OCI-LY7 (cell line): Measurements from ENCODE around the gene MLKL. TPM values are rescaled to one million over a fixed set of nuclear protein-coding genes. Genes with fewer than 3 reads are reported as not detected.
A peak's percentile ranks its signal among the peaks of the same experiment; 100 is the strongest.

ENCODE experiments used
- BruUV-seq: library from RNA; stranded (reverse); fragments of 400-500 nt; replicated peaks from 2 replicates; lab custom pipeline; 2021; lab: Mats Ljungman, UMichigan
- CTCF ChIA-PET: fragments of 300-600 bp; sonication (Branson Sonifier 250); formaldehyde crosslinking; loops from one replicate; lab custom pipeline; 2022; ENCODE audit warnings: antibody characterized with exemption; ENCODE audit not compliant: unreplicated experiment; lab: Charles Lee
- POLR2A ChIA-PET: fragments of 300-600 bp; sonication (Branson Sonifier 250); formaldehyde crosslinking; loops from one replicate; lab custom pipeline; 2022; ENCODE audit warnings: antibody characterized with exemption; lab: Charles Lee
- DNase-seq: peaks from one replicate; pipeline ENCODE4 v3.0.0-alpha.2; 2015; ENCODE audit warnings: low spot score
- H2AFZ ChIP-seq: fragments of 200-600 bp; sonication (generic), shearing (Covaris generic); 2 replicates; pipeline ENCODE4 v1.6.1; 2014; ENCODE audit warnings: mild to moderate bottlenecking, antibody characterized with exemption, low read length, moderate library complexity
- H3K27ac ChIP-seq: fragments of 200-600 bp; sonication (generic); 2 replicates; pipeline ENCODE4 v1.5.1; 2014; ENCODE audit warnings: mixed run types, low read depth, mild to moderate bottlenecking, moderate library complexity, low read length, inconsistent platforms; ENCODE audit not compliant: poor library complexity, severe bottlenecking
- H3K36me3 ChIP-seq: fragments of 200-600 bp; sonication (generic); 2 replicates; pipeline ENCODE4 v1.6.1; 2014; ENCODE audit warnings: mild to moderate bottlenecking, antibody characterized with exemption, low read length, moderate library complexity, mixed read lengths; ENCODE audit not compliant: insufficient read depth
- H3K4me1 ChIP-seq: fragments of 200-600 bp; sonication (generic); 2 replicates; pipeline ENCODE4 v1.5.1; 2014; ENCODE audit warnings: mild to moderate bottlenecking, low read length; ENCODE audit not compliant: insufficient read depth, poor library complexity, severe bottlenecking
- H3K4me2 ChIP-seq: fragments of 200-600 bp; sonication (generic); 2 replicates; pipeline ENCODE4 v1.6.1; 2014; ENCODE audit warnings: mild to moderate bottlenecking, low read length
- H3K4me3 ChIP-seq: fragments of 200-600 bp; sonication (generic); 2 replicates; pipeline ENCODE4 v1.5.1; 2014; ENCODE audit warnings: mild to moderate bottlenecking, low read depth, low read length; ENCODE audit not compliant: poor library complexity, severe bottlenecking
- H3K79me2 ChIP-seq: fragments of 200-600 bp; sonication (generic); 2 replicates; pipeline ENCODE4 v1.6.1; 2016; ENCODE audit warnings: low read depth, mild to moderate bottlenecking, low read length, moderate library complexity, mixed read lengths; ENCODE audit not compliant: insufficient read depth
- H3K9me2 ChIP-seq: fragments of 200-600 bp; sonication (generic); 2 replicates; pipeline ENCODE4 v1.6.1; 2016; ENCODE audit warnings: mild to moderate bottlenecking, low read length, mixed read lengths; ENCODE audit not compliant: insufficient read depth
- H3K9me3 ChIP-seq: fragments of 200-600 bp; sonication (generic); 2 replicates; pipeline ENCODE4 v1.6.1; 2014; ENCODE audit warnings: mild to moderate bottlenecking, mixed run types, low read length, mixed read lengths
- H4K20me1 ChIP-seq: fragments of 200-600 bp; sonication (generic); 2 replicates; pipeline ENCODE4 v1.6.1; 2014; ENCODE audit warnings: mild to moderate bottlenecking, antibody characterized with exemption, low read length, moderate library complexity, mixed read lengths; ENCODE audit not compliant: insufficient read depth
- CTCF ChIP-seq: fragments of 200-600 bp; sonication (generic); conservative IDR thresholded peaks from 2 replicates; pipeline ENCODE4 v1.5.1; 2014; ENCODE audit warnings: mild to moderate bottlenecking, antibody characterized with exemption, low read length, moderate library complexity, mixed read lengths
- EZH2phosphoT487 ChIP-seq: fragments of 200-600 bp; sonication (generic); IDR thresholded peaks from 2 replicates; pipeline ENCODE4 v1.6.1; 2018; ENCODE audit warnings: low read depth, borderline replicate concordance, mild to moderate bottlenecking, mixed run types, antibody characterized with exemption, low read length, moderate library complexity, mixed read lengths
- intact Hi-C: fragments of 100-400 bp; cut with micrococcal nuclease; formaldehyde crosslinking; loops from one replicate; pipeline ENCODE4 v1.10.0; 2022; ENCODE audit not compliant: unreplicated experiment
- total RNA-seq, 2 experiments: library from RNA; depleted of rRNA in 1 of 2; stranded (reverse); fragments of >200 nt in 1 of 2; shearing (Covaris generic) in 1 of 2; gene quantifications; 2 replicates each; pipeline ENCODE4 v1.2.3, GENCODE V29; 2014 to 2022

The MLKL gene
- total RNA-seq, 2 experiments from 2014 or later: 8.0 to 9.0 TPM

DNA sequence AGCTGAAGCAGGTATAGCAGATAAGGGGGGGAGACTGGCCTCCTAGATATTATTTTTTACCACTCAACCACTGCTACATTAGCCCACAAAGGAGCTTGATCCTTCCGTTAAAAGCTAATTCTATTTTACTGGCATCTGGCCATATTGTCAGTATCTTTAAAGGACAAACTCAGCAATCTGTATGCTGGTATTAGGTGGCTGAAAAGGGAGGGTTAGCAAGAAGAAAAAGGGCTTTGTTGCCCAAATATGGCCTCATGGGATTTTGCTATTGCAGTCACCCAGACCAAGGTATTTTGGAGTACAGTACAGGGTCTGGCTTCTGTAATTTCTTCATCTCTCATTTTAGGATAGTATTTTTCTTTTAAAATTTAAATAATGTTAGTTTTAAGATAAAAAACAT lies 48.4 kb downstream of the MLKL start:
- POLR2A ChIA-PET: interaction anchor here (1.1 kb wide), 1 partner anchor 17 kb away, joined by 5 read pairs; no protein-coding TSS in a partner anchor

DNA sequence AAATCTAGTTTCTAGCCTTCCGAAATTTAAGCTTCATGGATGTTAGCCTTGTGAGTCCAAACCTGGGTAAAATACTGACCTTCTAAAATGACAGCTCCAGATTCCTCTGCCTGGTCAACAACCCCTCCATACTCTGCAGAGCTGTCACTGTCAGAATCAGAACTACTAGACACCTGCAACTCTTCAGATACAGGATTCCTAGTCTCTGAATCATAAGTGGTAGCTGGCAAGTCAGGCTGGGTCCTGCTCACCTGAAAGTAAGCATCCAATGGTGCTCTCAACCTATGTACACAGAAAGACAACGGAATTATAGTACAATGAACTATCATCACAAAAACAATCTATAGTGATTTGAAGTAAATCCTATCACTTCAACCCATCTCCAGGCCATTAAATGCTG lies 48.8 kb downstream of the MLKL start:
- Histone ChIP-seq H3K9me2 (no peaks in the 10 kb centered on the region), H2AFZ (no peak overlapping the region), H3K4me2 (no peak overlapping the region), H3K4me1 (peaks cover 1% of the 10 kb centered on the region), H3K79me2 (peaks cover 86% of the 10 kb centered on the region), H3K36me3 (peaks cover 99% of the 10 kb centered on the region), H3K27ac (no peak overlapping the region), H3K4me3 (no peak overlapping the region), H3K9me3 (no peaks in the 10 kb centered on the region), H4K20me1 (peaks cover 41% of the 10 kb centered on the region)
- BruUV-seq: no TSS peak
- CTCF ChIA-PET: no interaction called here
- POLR2A ChIA-PET: interaction anchor here (0.5 to 1.1 kb wide), 3 partner anchors 14 to 49 kb away, joined by 3 to 5 read pairs (median 4); no protein-coding TSS in a partner anchor
- intact Hi-C loops: no loop called here
- DNase-seq: no peak
- TF ChIP-seq CTCF (no peak), EZH2phosphoT487 (no peak)

More for the DNA sequence above, 48.4 kb downstream of the MLKL start:
- H3K4me1 ChIP-seq: peaks cover 4% of the 10 kb centered on the region
- no peaks in the 10 kb centered on the region for H3K9me3 ChIP-seq
- peaks cover 45% of the 10 kb centered on the region for H4K20me1 ChIP-seq
- no peak overlapping the region for H2AFZ ChIP-seq
- intact Hi-C loops: no loop called here
- H3K4me2 ChIP-seq: no peak overlapping the region
- TF ChIP-seq EZH2phosphoT487 (no peak), CTCF (no peak)
- no peaks in the 10 kb centered on the region for H3K9me2 ChIP-seq
- no peak for DNase-seq
- H3K4me3 ChIP-seq: no peak overlapping the region
- BruUV-seq: no TSS peak
- CTCF ChIA-PET: no interaction called here
- peaks cover 90% of the 10 kb centered on the region for H3K79me2 ChIP-seq
- H3K27ac ChIP-seq: no peak overlapping the region
- H3K36me3 ChIP-seq: peaks cover 99% of the 10 kb centered on the region

DNA sequence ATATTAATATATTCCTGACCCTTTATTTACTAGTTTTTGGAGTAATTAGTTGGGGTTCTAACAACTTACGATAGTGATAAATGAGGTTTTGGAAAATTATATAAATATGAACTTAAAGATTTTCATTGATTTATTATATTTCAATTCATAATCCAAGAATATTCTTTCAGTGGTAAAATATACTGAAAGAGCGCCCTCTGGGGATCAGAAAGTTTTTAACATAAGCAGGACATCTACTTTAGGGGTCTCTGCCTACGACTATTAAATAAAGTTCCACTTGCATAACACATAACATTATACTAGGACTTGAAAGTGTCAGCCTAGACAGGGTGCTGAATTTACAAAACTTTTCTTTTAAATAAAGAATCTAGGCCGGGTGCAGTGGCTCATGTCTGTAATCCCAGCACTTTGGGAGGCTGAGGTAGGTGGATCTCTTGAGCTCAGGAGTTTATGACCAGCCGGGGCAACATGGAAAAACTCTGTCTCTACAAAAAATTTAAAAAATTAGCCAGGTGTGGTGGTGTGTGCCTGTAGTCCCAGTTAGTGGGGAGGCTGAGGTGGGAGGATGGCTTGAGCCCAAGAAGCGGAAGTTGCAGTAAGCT lies 49.6 kb downstream of the MLKL start:
- H4K20me1 ChIP-seq: peaks cover 36% of the 10 kb centered on the region
- POLR2A ChIA-PET: interaction anchor here (0.5 to 1.1 kb wide), 4 partner anchors 14 to 48 kb away, joined by 3 to 5 read pairs (median 4); no protein-coding TSS in a partner anchor
- no peaks in the 10 kb centered on the region for H3K9me3 ChIP-seq
- DNase-seq: peak; percentile 31
- no peaks in the 10 kb centered on the region for H3K4me1 ChIP-seq
- peaks cover 99% of the 10 kb centered on the region for H3K36me3 ChIP-seq
- H3K79me2 ChIP-seq: peaks cover 78% of the 10 kb centered on the region
- TF ChIP-seq EZH2phosphoT487 (no peak), CTCF (peak; percentile 84)
- intact Hi-C loops: no loop called here
- H2AFZ ChIP-seq: no peak overlapping the region
- no TSS peak for BruUV-seq
- CTCF ChIA-PET: no interaction called here
- no peak overlapping the region for H3K4me3 ChIP-seq
- no peak overlapping the region for H3K4me2 ChIP-seq
- H3K27ac ChIP-seq: no peak overlapping the region
- H3K9me2 ChIP-seq: no peaks in the 10 kb centered on the region
